Measurements from ENCODE around the gene STXBP4. TPM values are rescaled to one million over a fixed set of nuclear protein-coding genes. Genes with fewer than 3 reads are reported as not detected.

Gene STXBP4
- total and polyA plus RNA-seq, 5 experiments from 2014 or later, result 3.1 to 6.4 (median 4.1) TPM

- Mint-ChIP-seq H3K36me3 (no peaks in the 10 kb centered on the region), H3K27ac (no peak overlapping the region), H3K9me3 (no peaks in the 10 kb centered on the region), H3K4me3 (no peak overlapping the region), H3K27me3 (no peaks in the 10 kb centered on the region), H3K4me1 (peaks cover 2 to 22% (median 13%) of the 10 kb centered on the region in 4 donors)
- no peak for ATAC-seq
- POLR2A ChIA-PET, result interaction anchor here (0.5 to 0.6 kb wide), 2 partner anchors 1257 to 1623 kb away, joined by 3 to 11 read pairs; no protein-coding TSS in a partner anchor
- DNase-seq, result no peak
Measured at GRCh38 chr17:54972406-54973138, 4.0 kb downstream of the STXBP4 start.

GRCh38 chr17:54974759-54975158, 6.2 kb downstream of the STXBP4 start:
- Mint-ChIP-seq H3K36me3 (no peaks in the 10 kb centered on the region), H3K9me3 (peaks cover 0 to 9% (median 0%) of the 10 kb centered on the region in 9 donors), H3K27me3 (no peaks in the 10 kb centered on the region), H3K27ac (no peak overlapping the region), H3K4me1 (peaks cover 7 to 18% (median 12%) of the 10 kb centered on the region in 4 donors), H3K4me3 (no peak overlapping the region)
- no peak for DNase-seq
- no peak for ATAC-seq
- POLR2A ChIA-PET, result no interaction called here

- ATAC-seq (no peak), DNase-seq (no peak)
- no peaks in the 10 kb centered on the region for H3K27me3 Mint-ChIP-seq
- H3K4me3 Mint-ChIP-seq, result no peak overlapping the region
- H3K9me3 Mint-ChIP-seq, result peaks cover 0 to 12% (median 0%) of the 10 kb centered on the region in 9 donors
- POLR2A ChIA-PET, result no interaction called here
- peaks cover 5 to 14% (median 10%) of the 10 kb centered on the region in 4 donors for H3K4me1 Mint-ChIP-seq
- no peak overlapping the region for H3K27ac Mint-ChIP-seq
- peaks cover 0 to 7% (median 0%) of the 10 kb centered on the region in 3 donors for H3K36me3 Mint-ChIP-seq
Measured at GRCh38 chr17:54976316-54976715, 7.8 kb downstream of the STXBP4 start.

GRCh38 chr17:54977744-54978143, 9.2 kb downstream of the STXBP4 start:
- no peak overlapping the region for H3K4me3 Mint-ChIP-seq
- POLR2A ChIA-PET, result interaction anchor here (1.2 kb wide), 1 partner anchor 9 kb away, joined by 4 read pairs; no protein-coding TSS in a partner anchor
- no peak for DNase-seq

GRCh38 chr17:54979657-54980056, 11.1 kb downstream of the STXBP4 start:
- no peak overlapping the region for H3K4me3 Mint-ChIP-seq
- POLR2A ChIA-PET, result interaction anchor here (0.6 kb wide), 1 partner anchor 12 kb away, joined by 4 read pairs; no protein-coding TSS in a partner anchor
- H3K27ac Mint-ChIP-seq, result no peak overlapping the region
- H3K4me1 Mint-ChIP-seq, result peaks cover 5 to 8% (median 6%) of the 10 kb centered on the region in 4 donors
- H3K9me3 Mint-ChIP-seq, result peaks cover 0 to 12% (median 0%) of the 10 kb centered on the region in 9 donors
- H3K36me3 Mint-ChIP-seq, result peaks cover 0 to 7% (median 0%) of the 10 kb centered on the region in 3 donors
- DNase-seq (no peak), ATAC-seq (no peak)
- no peaks in the 10 kb centered on the region for H3K27me3 Mint-ChIP-seq

More at GRCh38 chr17:54977744-54978143, 9.2 kb downstream of the STXBP4 start:
- Mint-ChIP-seq H3K27ac (no peak overlapping the region), H3K27me3 (no peaks in the 10 kb centered on the region), H3K4me1 (peaks cover 5 to 9% (median 7%) of the 10 kb centered on the region in 4 donors), H3K9me3 (peaks cover 0 to 12% (median 0%) of the 10 kb centered on the region in 9 donors), H3K36me3 (peaks cover 0 to 7% (median 0%) of the 10 kb centered on the region in 3 donors)
- ATAC-seq, result no peak

- POLR2A ChIA-PET, result no interaction called here
- no peaks in the 10 kb centered on the region for H3K27me3 Mint-ChIP-seq
Measured at GRCh38 chr17:54980375-54980774, 11.8 kb downstream of the STXBP4 start.

GRCh38 chr17:54982399-54982798, 13.8 kb downstream of the STXBP4 start:
- ATAC-seq (no peak), DNase-seq (no peak)
- H3K27me3 Mint-ChIP-seq, result no peaks in the 10 kb centered on the region
- peaks cover 0 to 7% (median 2%) of the 10 kb centered on the region in 4 donors for H3K4me1 Mint-ChIP-seq
- POLR2A ChIA-PET, result no interaction called here
- H3K27ac Mint-ChIP-seq, result no peak overlapping the region
- H3K4me3 Mint-ChIP-seq, result no peak overlapping the region
- H3K9me3 Mint-ChIP-seq, result peaks cover 0 to 12% (median 0%) of the 10 kb centered on the region in 9 donors
- peaks cover 0 to 7% (median 3%) of the 10 kb centered on the region in 3 donors for H3K36me3 Mint-ChIP-seq

More at GRCh38 chr17:54980375-54980774, 11.8 kb downstream of the STXBP4 start:
- Mint-ChIP-seq H3K4me3 (no peak overlapping the region), H3K27ac (no peak overlapping the region), H3K36me3 (peaks cover 0 to 7% (median 0%) of the 10 kb centered on the region in 3 donors), H3K4me1 (peaks cover 5 to 8% (median 6%) of the 10 kb centered on the region in 4 donors), H3K9me3 (peaks cover 0 to 12% (median 0%) of the 10 kb centered on the region in 9 donors)
- DNase-seq, result no peak
- ATAC-seq, result no peak

- ATAC-seq (no peak), DNase-seq (no peak)
- no peak overlapping the region for H3K27ac Mint-ChIP-seq
- H3K4me1 Mint-ChIP-seq, result peaks cover 0 to 7% (median 2%) of the 10 kb centered on the region in 4 donors
- POLR2A ChIA-PET, result no interaction called here
- H3K9me3 Mint-ChIP-seq, result peaks cover 0 to 12% (median 0%) of the 10 kb centered on the region in 9 donors
- no peak overlapping the region for H3K4me3 Mint-ChIP-seq
- no peaks in the 10 kb centered on the region for H3K27me3 Mint-ChIP-seq
- peaks cover 0 to 9% (median 7%) of the 10 kb centered on the region in 3 donors for H3K36me3 Mint-ChIP-seq
Measured at GRCh38 chr17:54983260-54983659, 14.7 kb downstream of the STXBP4 start.

GRCh38 chr17:54985476-54985875, 16.9 kb downstream of the STXBP4 start:
- no peak overlapping the region for H3K4me3 Mint-ChIP-seq
- POLR2A ChIA-PET, result no interaction called here
- DNase-seq, result no peak
- H3K27me3 Mint-ChIP-seq, result no peaks in the 10 kb centered on the region
- H3K9me3 Mint-ChIP-seq, result peaks cover 0 to 2% (median 0%) of the 10 kb centered on the region in 9 donors
- peaks cover 0 to 13% (median 5%) of the 10 kb centered on the region in 3 donors for H3K36me3 Mint-ChIP-seq
- no peak for ATAC-seq
- no peak overlapping the region for H3K27ac Mint-ChIP-seq
- no peaks in the 10 kb centered on the region for H3K4me1 Mint-ChIP-seq

GRCh38 chr17:54990118-54990517, 21.6 kb downstream of the STXBP4 start:
- H3K27me3 Mint-ChIP-seq, result no peaks in the 10 kb centered on the region
- no peak overlapping the region for H3K27ac Mint-ChIP-seq
- POLR2A ChIA-PET, result no interaction called here
- no peaks in the 10 kb centered on the region for H3K4me1 Mint-ChIP-seq
- peaks cover 0 to 29% (median 5%) of the 10 kb centered on the region in 3 donors for H3K36me3 Mint-ChIP-seq
- no peak for DNase-seq
- ATAC-seq, result no peak
- no peaks in the 10 kb centered on the region for H3K9me3 Mint-ChIP-seq
- no peak overlapping the region for H3K4me3 Mint-ChIP-seq

GRCh38 chr17:54991567-54991966, 23.0 kb downstream of the STXBP4 start:
- ATAC-seq (no peak), DNase-seq (no peak)
- Mint-ChIP-seq H3K9me3 (no peaks in the 10 kb centered on the region), H3K4me3 (no peak overlapping the region), H3K36me3 (peaks cover 0 to 38% (median 7%) of the 10 kb centered on the region in 3 donors), H3K4me1 (no peaks in the 10 kb centered on the region), H3K27ac (no peak overlapping the region), H3K27me3 (no peaks in the 10 kb centered on the region)
- POLR2A ChIA-PET, result no interaction called here

- Mint-ChIP-seq H3K9me3 (no peaks in the 10 kb centered on the region), H3K4me1 (no peaks in the 10 kb centered on the region), H3K36me3 (peaks cover 0 to 38% (median 10%) of the 10 kb centered on the region in 3 donors), H3K4me3 (no peak overlapping the region), H3K27me3 (no peaks in the 10 kb centered on the region), H3K27ac (no peak overlapping the region)
- DNase-seq, result peak in 5 of 10 donors; percentile 6 to 54 (median 50)
- POLR2A ChIA-PET, result no interaction called here
- ATAC-seq, result peak; percentile 35 to 46
Measured at GRCh38 chr17:54992797-54993639, 24.5 kb downstream of the STXBP4 start.

GRCh38 chr17:54996441-54996840, 27.9 kb downstream of the STXBP4 start:
- Mint-ChIP-seq H3K9me3 (no peaks in the 10 kb centered on the region), H3K4me1 (no peaks in the 10 kb centered on the region), H3K36me3 (peaks cover 0 to 48% (median 12%) of the 10 kb centered on the region in 3 donors), H3K27me3 (no peaks in the 10 kb centered on the region), H3K27ac (no peak overlapping the region), H3K4me3 (no peak overlapping the region)
- DNase-seq (no peak), ATAC-seq (no peak)
- POLR2A ChIA-PET, result no interaction called here

All from naive thymus-derived CD8-positive, alpha-beta T cell (primary cell).